ENCODE measurements around the gene BMP7. TPM values are rescaled to one million over a fixed set of nuclear protein-coding genes. Genes with fewer than 3 reads are reported as not detected.
A peak's percentile ranks its signal among the peaks of the same experiment; 100 is the strongest.

BMP7 gene
- total and polyA plus RNA-seq, 2 of the 8 experiments (the other 6 are each of a cell fraction or from before 2014, with no cell fraction given), result 9.2 to 14.7 TPM

DNA sequence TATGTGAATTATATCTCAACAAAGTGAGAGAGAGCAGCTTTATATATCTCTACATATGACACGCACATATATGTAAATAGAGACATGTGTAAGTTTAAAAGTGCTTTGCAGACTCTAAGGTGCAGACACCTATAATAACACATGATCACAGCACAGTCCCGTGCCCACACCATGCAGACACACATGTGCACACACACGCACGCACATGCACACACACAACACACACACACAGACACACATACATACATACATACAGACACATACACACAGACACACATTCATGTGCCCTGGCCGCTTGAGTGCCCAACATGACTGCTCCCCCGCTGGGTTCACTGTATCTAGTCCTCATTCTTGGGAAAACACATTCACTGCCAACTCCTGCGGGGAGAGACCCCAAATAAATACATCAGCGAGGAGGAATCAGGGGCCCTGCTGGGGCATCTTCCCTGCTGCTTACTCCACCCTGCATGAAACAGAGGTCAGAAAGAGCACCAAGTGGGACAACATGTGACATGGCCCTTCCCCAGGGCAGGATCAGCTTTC lies 121.3 kb downstream of the BMP7 start:
- H3K79me1 ChIP-seq (ENCODE audit: low read depth, low read length), result no peaks in the 10 kb centered on the region
- no peaks in the 10 kb centered on the region for H3K79me2 ChIP-seq (ENCODE audit: control insufficient read depth in 1 of 2, insufficient read depth in 2 of 2, low read length in 2 of 2)
- H3K9ac ChIP-seq (replicated peaks in 1 of 4; ENCODE audit: extremely low read depth in 1 of 4, low read depth in 3 of 4, low read length in 3 of 4), result no peak overlapping the region
- H3K4ac ChIP-seq (replicated peaks; ENCODE audit: insufficient read length, low read depth, low read length), result no peak overlapping the region
- H3K4me2 ChIP-seq (ENCODE audit: insufficient read depth in 1 of 2, low read depth in 2 of 2, low read length in 2 of 2), result no peak overlapping the region
- no peak overlapping the region for H4K8ac ChIP-seq (ENCODE audit: extremely low read depth, insufficient read depth, low read length)
- H4K5ac ChIP-seq (ENCODE audit: insufficient read length, low read depth, low read length), result no peak overlapping the region
- peaks cover 0 to 2% (median 0%) of the 10 kb centered on the region in 4 experiments; a peak in 1 of 7 replicates for H3K27me3 ChIP-seq (replicated peaks in 1 of 4; ENCODE audit: control insufficient read depth in 3 of 4, extremely low read depth in 1 of 4, insufficient read depth in 3 of 4, low read length in 3 of 4)
- no peak overlapping the region for H2BK120ac ChIP-seq (replicated peaks; ENCODE audit: low read depth, low read length)
- no peak overlapping the region for H3K27ac ChIP-seq (ENCODE audit: low read depth, low read length)
- H3K36me3 ChIP-seq (ENCODE audit: control insufficient read depth in 2 of 4, insufficient read depth in 4 of 4, low read length in 3 of 4), result no peaks in the 10 kb centered on the region
- H4K91ac ChIP-seq (replicated peaks; ENCODE audit: insufficient read length, low read length), result no peak overlapping the region
- no peaks in the 10 kb centered on the region for H4K20me1 ChIP-seq (replicated peaks in 1 of 2; ENCODE audit: control insufficient read depth in 1 of 2, insufficient read depth in 2 of 2, low read length in 2 of 2)
- no peak overlapping the region for H2AFZ ChIP-seq (ENCODE audit: low read length)
- POLR2A ChIA-PET (ENCODE audit: partially characterized antibody), result no interaction called here
- CTCF ChIA-PET (ENCODE audit: partially characterized antibody), result interaction anchor here (1.0 kb wide), 1 partner anchor 185 kb away, joined by 4 read pairs; no protein-coding TSS in a partner anchor
- no peak for TF ChIP-seq CREB1 (IDR thresholded peaks at IDR 0.05)
- TF ChIP-seq, protein P1, sequence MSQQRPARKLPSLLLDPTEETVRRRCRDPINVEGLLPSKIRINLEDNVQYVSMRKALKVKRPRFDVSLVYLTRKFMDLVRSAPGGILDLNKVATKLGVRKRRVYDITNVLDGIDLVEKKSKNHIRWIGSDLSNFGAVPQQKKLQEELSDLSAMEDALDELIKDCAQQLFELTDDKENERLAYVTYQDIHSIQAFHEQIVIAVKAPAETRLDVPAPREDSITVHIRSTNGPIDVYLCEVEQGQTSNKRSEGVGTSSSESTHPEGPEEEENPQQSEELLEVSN (IDR thresholded peaks at IDR 0.05), result no peak
- TF ChIP-seq, protein P2, sequence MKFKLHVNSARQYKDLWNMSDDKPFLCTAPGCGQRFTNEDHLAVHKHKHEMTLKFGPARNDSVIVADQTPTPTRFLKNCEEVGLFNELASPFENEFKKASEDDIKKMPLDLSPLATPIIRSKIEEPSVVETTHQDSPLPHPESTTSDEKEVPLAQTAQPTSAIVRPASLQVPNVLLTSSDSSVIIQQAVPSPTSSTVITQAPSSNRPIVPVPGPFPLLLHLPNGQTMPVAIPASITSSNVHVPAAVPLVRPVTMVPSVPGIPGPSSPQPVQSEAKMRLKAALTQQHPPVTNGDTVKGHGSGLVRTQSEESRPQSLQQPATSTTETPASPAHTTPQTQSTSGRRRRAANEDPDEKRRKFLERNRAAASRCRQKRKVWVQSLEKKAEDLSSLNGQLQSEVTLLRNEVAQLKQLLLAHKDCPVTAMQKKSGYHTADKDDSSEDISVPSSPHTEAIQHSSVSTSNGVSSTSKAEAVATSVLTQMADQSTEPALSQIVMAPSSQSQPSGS (IDR thresholded peaks at IDR 0.05; ENCODE audit: low read length), result no peak
- no peak for TF ChIP-seq SIRT6 (IDR thresholded peaks at IDR 0.05; ENCODE audit: low read length)
- TF ChIP-seq KDM5A (IDR thresholded peaks at IDR 0.05; ENCODE audit: low read length), result no peak
- no peak overlapping the region for H3K56ac ChIP-seq (replicated peaks; ENCODE audit: insufficient read length, low read depth, low read length)
- H3K23ac ChIP-seq (ENCODE audit: insufficient read length), result no peak overlapping the region
- no peak overlapping the region for H2BK20ac ChIP-seq (ENCODE audit: low read length)
- H3K4me1 ChIP-seq (replicated peaks in 1 of 4; ENCODE audit: control insufficient read depth in 3 of 4, insufficient read depth in 4 of 4, low read length in 3 of 4), result no peaks in the 10 kb centered on the region
- H3K23me2 ChIP-seq (ENCODE audit: low read depth, low read length), result peaks cover 2% of the 10 kb centered on the region; the same call in 1 of the 2 replicates
- H3K18ac ChIP-seq (ENCODE audit: extremely low read depth, low read length), result no peak overlapping the region
- no peak overlapping the region for H3K14ac ChIP-seq (ENCODE audit: insufficient read length)
- H2BK5ac ChIP-seq (ENCODE audit: low read depth, low read length), result no peak overlapping the region
- no peaks in the 10 kb centered on the region for H3K9me3 ChIP-seq (ENCODE audit: insufficient read depth in 2 of 2, low read depth in 1 of 2, low read length in 1 of 2)
- WGBS, 2 experiments (ENCODE audit: extremely low coverage in 1 of 2, insufficient coverage in 1 of 2, insufficient read length in 1 of 2, insufficient replicate concordance in 2 of 2, low coverage in 1 of 2, low lambda C conversion rate in 2 of 2, missing lambda C conversion rate in 1 of 2), result 89% methylated on average over 8 of the region's 8 CpGs; no CpG with 5 or more reads in 1 of the 2 experiments
- DNase-seq (ENCODE audit: low read depth in 1 of 2, low spot score in 2 of 2), result no peak
- no peak overlapping the region for H2BK15ac ChIP-seq (ENCODE audit: low read length)
- no peak overlapping the region for H3K4me3 ChIP-seq (ENCODE audit: extremely low read depth in 1 of 4, insufficient read depth in 2 of 4, low read depth in 3 of 4, low read length in 4 of 4)
- 0 out of 2 replicates have a peak overlapping the region, but pooled peaks have one; percentile 82 for H2AK5ac ChIP-seq (ENCODE audit: low read depth, low read length)
- H2BK12ac ChIP-seq (ENCODE audit: low read depth, low read length), result no peak overlapping the region
- FAIRE-seq, result no peak

Data from H1 (cell line).